Fibroblast of skin of back (primary cell): ENCODE data around the gene SNRNP35.
"Not testable (repeated sequence)": the region's sequence is repeated elsewhere in the genome, so short reads cannot be mapped to it uniquely, and the experiment has no call there.

Experiments used
- DNase-seq: peaks from one replicate; pipeline ENCODE4 v3.0.0-alpha.2; 2013

The SNRNP35 gene

DNA sequence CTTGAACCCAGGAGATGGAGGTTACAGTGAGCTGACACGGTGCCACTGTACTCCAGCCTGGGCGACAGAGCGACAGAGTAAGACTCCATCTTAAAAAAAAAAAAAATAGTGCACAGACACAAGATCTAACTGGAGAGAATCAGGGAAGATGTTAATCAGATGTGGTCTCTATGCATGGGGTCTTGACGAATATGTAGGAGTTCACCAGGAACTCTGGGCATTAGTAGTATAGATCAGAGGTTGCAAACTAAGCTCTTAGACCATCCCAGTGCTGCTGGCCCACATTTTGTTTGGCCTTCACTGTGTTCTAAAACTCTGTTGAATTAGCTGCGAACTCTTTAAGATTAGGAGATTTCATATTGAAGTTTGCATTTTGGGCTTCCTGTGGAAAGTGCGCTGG is 31.6 kb downstream of the SNRNP35 start:
- no peak for DNase-seq

DNA sequence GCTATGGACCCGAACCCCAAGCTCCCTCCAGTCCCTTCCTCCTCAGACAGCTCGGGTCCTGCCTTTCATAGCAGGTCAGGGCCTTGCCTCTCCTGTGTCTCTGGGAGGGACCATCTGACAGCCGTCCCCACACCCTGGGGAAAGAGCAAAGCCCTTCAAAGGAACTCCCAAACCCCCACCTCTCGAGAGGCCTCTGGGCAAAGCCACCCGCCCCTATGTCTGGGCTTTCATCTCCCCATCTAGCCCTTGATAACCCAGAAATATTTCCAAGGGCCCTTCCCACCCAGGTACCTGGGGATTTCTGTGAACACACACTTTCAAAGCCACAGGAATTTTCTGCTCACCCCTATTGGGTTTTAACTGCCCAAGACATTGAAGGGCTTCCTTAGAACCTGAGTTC is 32.1 kb downstream of the SNRNP35 start:
- DNase-seq = no peak

DNA sequence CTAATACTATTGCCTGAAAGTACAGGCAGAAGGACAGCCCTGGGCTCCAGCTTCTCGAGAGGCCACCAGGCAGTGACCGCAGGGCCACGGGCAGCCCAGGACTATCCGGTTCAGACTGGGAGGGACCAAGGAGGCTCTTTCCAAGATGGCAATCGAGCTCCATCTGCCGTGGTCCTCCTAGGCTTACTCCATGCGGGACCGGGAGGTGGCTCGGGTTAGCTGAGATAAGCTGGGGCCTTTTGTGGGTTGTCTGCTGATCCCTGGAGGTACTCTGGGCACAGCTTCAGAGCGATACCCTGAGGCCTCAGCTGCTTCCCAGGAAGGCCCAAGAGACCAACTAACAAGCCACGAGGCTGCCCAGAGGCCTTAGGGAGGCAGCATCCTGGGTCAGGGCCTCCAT is 33.1 kb downstream of the SNRNP35 start:
- no peak for DNase-seq

DNA sequence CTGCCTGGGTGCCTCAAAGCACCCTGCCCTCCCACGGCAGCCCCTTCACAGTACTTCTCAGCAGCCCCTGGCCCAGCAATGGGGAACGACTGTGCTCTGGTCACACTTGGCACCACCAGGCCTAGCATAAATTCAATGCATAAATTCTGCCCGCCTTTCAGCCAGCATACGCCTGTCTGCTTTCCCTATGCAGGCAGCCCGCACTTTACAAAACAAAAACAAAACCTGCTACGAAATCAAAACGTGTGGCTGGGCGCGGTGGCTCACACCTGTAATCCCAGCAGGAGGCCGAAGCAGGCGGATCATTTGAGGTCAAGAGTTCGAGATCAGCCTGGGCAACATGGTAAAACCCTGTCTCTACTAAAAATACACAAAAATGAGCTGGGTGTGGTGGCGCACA is 33.5 kb downstream of the SNRNP35 start:
- DNase-seq = no peak

DNA sequence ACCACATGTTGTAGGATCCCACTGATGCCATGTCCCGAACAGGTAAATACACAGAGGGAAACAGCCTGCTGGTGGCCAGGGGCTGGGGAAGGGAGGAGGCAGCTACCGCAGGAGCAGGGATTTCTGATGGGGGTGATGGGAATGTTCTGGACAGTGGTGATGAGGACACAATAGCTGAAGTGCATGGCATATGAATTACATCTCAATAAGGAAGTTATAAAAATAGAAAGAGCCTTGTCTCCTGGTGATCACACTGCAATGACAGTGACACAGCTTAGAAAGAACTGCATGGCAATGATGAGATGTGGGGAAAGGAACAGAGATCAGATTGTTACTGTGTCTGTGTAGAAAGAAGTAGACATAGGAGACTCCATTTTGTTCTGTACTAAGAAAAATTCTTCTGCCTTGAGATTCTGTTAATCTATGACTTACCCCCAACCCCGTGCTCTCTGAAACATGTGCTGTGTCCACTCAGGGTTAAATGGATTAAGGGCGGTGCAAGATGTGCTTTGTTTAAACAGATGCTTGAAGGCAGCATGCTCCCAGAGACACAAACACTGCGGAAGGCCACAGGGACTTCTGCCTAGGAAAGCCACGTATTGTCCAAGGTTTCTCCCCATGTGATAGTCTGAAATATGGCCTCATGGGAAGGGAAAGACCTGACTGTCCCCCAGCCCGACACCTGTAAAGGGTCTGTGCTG is 34.5 kb downstream of the SNRNP35 start:
- DNase-seq = not testable (repeated sequence)

DNA sequence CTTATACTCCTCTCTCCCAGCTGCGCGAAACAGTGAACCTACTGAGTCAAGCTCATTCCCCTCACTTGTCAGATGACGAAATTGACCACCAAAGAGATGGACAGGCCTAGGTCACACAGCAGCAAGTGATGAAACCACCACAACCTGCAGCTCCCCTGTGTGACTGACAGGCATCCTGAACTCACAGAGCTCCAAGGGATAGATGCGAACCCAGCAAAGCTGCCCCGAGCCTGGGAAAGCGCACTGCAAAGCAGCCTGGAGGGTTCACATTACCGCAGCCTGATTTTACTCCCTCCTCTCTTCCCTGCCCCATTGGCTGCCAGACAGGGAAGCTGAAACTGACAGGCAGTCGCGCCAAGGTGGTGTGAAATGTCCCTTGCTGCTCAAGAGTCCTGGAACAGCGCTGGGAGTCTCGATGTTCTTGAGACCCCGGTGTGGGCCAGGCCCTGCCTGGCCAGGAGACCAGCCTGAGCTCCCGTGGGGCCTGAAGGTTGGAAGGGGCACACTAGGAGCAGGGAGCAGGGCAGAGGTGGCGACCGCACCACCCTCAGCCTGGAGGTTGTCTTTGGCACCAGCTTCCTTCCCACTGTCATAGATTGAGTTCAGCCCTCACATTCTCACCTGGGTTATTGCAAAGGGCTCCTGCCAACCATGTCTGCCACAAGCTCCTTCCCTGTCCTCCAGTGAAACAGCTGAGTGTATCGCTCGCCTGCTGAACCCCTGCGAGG is 36.3 kb downstream of the SNRNP35 start:
- DNase-seq = no peak

DNA sequence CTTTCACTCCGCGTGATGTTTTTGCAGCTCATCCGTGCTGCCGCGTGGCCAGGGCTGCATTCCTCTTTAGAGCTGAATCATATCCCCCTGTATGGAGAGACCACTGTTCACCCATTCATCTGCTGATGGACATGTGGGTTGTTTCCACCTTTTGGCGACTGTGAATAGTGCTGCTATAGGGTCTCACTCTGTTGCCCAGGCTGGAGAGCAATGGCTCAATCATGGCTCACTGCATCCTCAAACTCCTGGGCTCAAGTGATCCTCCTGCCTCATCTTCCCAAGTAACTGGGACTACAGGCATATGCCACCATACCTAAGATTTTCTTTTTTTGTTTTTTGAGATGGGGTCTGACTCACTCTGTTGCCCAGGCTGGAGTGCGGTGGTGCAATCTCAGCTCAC is 39.1 kb downstream of the SNRNP35 start:
- DNase-seq = no peak

DNA sequence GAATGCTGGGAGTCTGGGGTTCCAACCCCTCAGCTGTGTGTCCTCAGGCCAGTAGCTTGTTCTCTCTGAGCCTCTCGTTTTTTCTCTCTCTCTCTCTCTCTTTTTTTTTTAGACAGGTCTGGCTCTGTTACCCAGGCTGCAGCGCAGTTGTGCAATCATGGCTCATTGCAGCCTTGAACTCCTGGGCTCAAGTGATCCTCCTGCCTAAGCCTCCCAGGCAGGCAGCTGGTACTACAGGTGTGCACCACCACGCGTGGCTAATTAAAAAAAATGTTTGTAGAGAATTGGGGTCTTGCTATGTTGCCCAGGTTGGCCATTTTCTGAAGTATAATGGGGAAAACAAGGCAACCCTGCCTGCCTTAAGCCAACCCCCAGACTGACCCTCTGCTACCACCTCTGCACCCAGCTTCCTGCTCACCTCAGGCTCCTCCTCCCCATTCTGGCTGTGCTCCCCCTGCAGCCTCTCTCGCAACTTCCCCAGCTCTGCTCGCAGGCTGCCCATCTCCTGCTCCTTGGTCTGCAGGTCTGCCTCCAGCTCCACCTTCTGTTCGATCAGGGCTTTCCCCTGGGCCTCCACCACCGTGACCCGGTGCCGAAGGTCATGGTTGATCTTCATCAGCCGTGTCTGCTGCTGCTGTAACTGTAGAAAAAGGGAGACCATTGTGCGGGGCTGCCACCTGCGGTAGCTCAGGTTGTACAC is 40.3 kb downstream of the SNRNP35 start:
- DNase-seq = no peak

DNA sequence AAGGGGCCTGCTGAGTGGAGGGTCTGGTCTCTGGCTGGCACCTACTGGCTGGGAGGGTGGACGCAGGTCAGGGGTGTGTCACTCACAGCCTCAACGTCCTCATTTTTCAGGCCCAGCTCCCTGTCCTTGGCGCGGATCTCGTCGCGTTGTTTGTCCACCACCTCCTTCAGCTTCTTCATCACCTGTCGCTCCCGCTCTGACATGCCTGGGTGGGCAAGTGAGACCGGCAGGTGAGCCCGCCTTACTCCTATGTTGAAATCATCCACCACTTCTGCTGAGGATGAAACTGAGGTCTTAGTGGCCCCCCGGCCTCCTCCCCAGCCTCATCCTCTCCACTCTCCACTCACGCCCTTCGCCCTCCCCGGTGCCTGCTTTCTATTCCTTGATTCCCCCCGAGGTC is 41.4 kb downstream of the SNRNP35 start:
- no peak for DNase-seq

DNA sequence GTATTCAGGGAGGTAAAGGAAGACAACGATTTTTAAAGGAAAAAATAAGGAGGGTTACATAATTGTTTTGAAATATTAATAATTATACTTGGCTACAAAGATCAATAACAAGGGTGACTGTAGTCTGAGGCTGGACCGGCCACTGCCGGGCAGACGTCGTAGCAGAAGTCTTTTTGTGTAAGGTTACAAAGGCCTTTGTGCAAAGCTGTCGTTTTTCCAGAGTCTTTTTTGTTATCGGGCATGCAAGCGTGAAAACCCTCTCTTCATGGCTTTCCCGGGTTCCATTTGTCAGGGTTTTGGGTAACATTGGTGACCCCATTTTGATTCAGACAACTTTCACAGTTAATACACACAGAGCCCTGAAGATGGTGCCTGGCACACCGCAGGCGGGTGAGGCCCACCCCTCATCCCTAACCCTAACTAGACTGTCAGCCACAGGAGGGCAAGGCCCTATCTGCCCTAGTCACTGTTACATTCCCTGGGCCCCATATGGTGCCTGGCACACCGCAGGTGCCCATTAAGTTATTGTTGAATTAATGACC is 44.3 kb downstream of the SNRNP35 start:
- DNase-seq = no peak

DNA sequence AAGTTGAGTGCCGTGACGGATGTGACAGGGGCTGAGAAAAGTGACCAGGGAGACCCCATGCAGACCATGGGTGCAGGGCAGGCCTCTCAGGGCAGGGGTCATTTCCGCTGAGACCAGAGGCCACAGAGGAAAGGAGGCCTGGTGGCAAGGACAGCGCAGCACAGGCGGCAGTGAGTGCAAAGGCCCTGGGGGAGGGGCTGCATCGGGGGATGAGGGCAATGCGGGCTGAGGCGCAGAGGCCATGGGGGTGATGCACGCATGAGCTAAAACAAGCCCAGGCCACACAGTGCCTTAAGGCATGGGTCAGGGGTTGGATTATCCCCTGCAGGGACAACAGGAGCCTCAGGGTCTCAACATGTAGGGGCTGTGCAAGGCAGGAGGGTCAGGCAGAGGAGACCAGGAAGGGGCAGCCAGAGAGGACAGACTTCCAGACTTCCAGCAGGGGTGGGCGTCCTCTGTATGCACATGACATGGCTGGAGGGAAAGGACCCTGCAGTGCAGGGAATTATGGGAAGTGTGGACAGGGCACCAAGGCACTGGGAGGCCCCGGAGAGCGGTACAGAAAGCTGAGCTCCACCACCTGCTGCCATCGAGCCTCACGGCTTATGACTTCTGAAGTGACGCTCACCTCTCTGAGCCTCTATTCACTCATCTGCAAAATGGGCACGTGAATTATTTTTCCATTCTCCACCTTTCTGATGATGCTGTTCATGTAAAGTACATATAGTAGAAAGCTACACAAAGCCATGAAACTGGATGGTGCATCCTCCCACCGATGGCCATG is 48.3 kb downstream of the SNRNP35 start:
- DNase-seq = no peak

DNA sequence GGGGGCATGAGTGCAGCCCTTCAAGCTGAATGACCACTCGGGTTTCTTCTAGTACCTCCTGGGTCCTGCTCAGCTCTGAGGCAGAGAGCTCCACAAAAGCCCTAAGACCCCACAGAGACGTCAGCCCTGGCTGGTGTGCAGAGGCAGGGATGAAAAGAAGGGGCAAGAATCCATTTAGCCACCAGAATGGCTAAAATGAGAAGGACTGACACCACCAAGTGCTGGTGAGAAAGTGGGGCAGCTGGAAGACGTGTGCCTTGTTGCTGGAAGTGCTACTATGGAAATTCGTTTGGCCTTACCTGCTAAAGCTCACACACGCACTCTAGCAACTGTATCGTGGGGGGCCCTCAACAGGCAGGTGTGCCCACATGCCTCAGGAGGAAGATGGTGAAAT is 48.9 kb downstream of the SNRNP35 start:
- DNase-seq = no peak

DNA sequence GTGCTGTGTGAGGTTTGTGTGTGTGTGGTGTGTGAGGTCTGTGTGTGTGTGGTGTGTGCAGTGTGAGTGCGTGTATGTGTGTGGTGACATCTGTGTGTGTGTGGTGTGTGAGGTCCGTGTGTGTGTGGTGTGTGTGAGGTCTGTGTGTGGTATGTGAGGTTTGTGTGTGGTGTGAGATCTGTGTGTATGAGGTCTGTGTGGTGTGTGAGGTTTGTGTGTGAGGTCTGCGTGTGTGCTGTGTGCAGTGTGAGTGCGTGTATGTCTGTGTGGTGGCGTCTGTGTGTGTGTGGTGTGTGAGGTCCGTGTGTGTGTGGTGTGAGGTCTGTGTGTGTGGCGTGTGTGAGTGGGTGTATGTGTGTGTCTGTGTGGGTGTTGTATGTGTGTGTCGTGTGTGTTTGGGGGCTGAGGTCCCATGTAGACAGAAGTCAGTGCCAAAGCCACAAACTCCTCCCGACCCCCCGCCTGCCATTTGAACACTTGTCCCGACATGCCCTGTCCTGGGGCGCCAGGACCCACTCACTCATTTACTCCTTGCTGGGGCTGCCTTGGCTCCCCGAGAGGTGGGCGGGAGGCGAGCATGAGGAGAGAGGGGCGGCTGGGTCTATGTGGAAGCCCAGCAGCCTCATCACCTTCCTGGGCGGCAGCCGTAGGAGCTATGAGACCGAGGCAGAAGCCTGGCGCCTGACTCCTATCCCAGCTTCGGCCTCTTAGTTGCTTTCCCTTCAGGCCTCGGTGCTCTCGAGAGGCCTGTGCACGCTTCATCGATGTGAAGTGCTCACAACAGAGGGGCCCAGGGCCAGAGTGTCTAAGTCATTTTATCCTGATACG is 55.1 kb downstream of the SNRNP35 start:
- DNase-seq = no peak

DNA sequence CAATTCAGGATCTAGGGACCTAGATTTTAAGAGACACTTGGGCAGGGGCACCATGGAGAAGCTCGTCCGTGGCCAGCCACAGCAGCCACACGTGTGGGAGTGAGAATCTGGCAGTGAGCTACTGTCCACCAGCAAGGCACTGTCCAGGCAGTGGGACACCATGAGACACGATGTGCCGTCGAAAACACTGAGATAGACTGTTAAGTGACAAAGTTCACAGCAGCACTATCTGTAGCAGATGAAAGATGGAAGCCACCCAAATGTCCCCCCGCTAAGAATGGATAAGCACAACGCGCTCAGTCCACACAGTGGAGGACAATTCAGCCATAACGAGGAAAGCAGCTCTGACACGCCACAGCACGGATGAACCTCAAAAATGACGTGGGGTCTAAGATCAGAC is 55.9 kb downstream of the SNRNP35 start:
- DNase-seq = no peak

DNA sequence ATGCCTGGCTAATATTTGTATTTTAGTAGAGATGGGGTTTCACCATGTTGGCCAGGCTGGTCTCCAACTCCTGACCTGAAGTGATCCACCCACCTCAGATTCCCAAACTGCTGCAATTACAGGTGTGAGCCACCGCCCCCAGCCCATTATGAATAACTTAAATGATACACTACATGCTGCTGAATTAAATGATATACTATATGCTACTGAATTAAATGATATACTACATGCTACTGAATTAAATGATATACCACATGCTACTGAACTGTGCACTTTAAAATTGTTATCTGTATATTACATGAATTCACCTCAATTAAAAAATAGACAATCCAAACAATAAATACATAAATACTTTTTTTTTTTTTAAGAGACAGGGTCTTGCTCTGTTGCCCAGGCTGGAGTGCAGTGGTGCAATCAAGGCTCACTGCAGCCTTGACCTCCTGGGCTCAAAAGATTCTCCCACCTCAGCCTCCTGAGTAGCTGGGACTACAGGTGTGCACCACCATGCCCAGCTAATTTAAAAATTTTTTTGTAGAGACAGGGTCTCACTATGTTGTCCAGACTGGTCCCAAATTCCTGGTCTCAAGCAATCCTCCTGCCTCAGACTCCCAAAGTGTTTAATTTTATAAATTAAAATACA is 56.8 kb downstream of the SNRNP35 start:
- DNase-seq = not testable (repeated sequence)

DNA sequence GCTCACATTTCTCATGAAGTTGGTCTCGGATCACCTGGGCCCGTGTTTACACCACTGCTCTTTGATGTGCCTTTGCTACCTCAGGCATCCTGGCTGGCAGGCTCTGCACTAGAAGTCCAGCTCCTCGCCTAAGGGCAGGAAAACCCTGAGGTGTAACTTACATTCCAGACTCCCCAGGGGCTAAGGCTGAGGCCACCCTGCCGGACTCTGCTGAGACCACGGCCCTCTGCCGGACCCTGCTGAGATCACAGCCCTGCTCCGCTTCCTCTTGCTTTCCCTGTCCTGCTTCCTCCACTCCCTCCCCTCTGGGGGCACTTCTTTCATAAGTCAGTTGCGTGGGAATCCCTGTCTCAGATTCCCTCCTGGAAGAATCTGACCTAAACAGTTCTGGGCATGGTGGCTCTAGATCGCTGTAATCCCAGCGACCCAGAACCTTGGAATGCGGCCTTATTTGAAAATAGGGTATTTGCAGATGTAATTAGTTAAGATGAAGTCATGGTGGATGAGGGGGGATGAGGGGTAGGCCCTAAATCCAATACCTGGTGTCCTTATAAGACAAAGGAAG is 58.4 kb downstream of the SNRNP35 start:
- no peak for DNase-seq
